Measurements from ENCODE around the gene MMP1. TPM values are rescaled to one million over a fixed set of nuclear protein-coding genes. Genes with fewer than 3 reads are reported as not detected.

Gene MMP1
- polyA plus RNA-seq, 1 donor (not counting 4 experiments of a cell fraction or from before 2014, with no cell fraction given): 81.5 TPM

DNA sequence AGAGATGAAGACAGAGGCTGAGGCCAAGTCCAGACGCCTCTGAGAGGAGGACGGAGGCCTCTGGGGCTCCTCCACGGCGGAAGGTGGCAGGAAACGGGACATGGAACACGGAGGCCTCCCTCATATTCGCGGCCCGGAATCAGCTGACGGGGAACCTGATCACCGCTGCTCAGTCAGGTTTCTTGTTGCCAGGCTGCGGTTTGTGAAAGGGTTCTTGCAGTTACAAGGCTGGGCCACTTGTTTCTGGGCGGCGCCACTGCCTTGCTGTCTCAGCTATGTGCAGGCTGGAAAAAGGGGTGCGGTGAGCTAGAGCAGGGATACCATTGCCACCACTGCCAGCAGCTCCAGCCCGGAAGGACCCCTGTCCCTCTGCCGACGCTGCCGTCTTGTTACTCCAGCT is 10.0 kb upstream of the MMP1 start:
- Histone ChIP-seq H3K9ac (ENCODE audit: control insufficient read depth, extremely low read depth, insufficient read depth, low read length) (no peak overlapping the region), H3K9me3 (ENCODE audit: control insufficient read depth, low read depth, low read length) (no peaks in the 10 kb centered on the region), H2AFZ (ENCODE audit: control insufficient read depth, low read length) (no peak overlapping the region), H3K9me1 (ENCODE audit: control insufficient read depth, extremely low read depth, insufficient read depth, low read length) (no peaks in the 10 kb centered on the region), H3K79me2 (ENCODE audit: control insufficient read depth, insufficient read depth, low read length) (no peaks in the 10 kb centered on the region), H3K4me3 (ENCODE audit: control insufficient read depth in 2 of 3, extremely low read depth in 1 of 3, insufficient read depth in 2 of 3, low read depth in 1 of 3, low read length in 3 of 3) (no peak overlapping the region), H3K27me3 (ENCODE audit: control insufficient read depth, extremely low read depth, insufficient read depth, low read length) (no peaks in the 10 kb centered on the region), H3K27ac (ENCODE audit: control insufficient read depth, insufficient read depth, low read length) (no peak overlapping the region), H4K20me1 (ENCODE audit: control insufficient read depth, extremely low read depth, insufficient read depth, low read length) (no peaks in the 10 kb centered on the region), H3K4me2 (ENCODE audit: control insufficient read depth, extremely low read depth, insufficient read depth, low read depth, low read length) (no peak overlapping the region), H3K4me1 (ENCODE audit: control insufficient read depth, extremely low read depth, insufficient read depth, low read length) (peaks cover 6% of the 10 kb centered on the region), H3K36me3 (ENCODE audit: control insufficient read depth in 2 of 2, extremely low read depth in 1 of 2, insufficient read depth in 2 of 2, low read length in 2 of 2) (no peaks in the 10 kb centered on the region)
- no peak for DNase-seq (ENCODE audit: low read depth, low spot score)
- no peak for FAIRE-seq
- TF ChIP-seq, protein P1, sequence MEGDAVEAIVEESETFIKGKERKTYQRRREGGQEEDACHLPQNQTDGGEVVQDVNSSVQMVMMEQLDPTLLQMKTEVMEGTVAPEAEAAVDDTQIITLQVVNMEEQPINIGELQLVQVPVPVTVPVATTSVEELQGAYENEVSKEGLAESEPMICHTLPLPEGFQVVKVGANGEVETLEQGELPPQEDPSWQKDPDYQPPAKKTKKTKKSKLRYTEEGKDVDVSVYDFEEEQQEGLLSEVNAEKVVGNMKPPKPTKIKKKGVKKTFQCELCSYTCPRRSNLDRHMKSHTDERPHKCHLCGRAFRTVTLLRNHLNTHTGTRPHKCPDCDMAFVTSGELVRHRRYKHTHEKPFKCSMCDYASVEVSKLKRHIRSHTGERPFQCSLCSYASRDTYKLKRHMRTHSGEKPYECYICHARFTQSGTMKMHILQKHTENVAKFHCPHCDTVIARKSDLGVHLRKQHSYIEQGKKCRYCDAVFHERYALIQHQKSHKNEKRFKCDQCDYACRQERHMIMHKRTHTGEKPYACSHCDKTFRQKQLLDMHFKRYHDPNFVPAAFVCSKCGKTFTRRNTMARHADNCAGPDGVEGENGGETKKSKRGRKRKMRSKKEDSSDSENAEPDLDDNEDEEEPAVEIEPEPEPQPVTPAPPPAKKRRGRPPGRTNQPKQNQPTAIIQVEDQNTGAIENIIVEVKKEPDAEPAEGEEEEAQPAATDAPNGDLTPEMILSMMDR (optimal IDR thresholded peaks at IDR 0.05 in 1 of 3, IDR thresholded peaks at IDR 0.05 in 1 of 3, conservative IDR thresholded peaks at IDR 0.05 in 1 of 3; ENCODE audit: extremely low read depth in 1 of 3, insufficient read depth in 2 of 3, low read length in 3 of 3): peak; percentile 20 to 48 (median 33)
- no peak for TF ChIP-seq EZH2 (IDR thresholded peaks at IDR 0.05; ENCODE audit: low read length)
- dilution Hi-C loops (cut with MboI; ENCODE audit: extremely low pct_ligation_motif_present, low sequenced_read_pairs): no loop called here

DNA sequence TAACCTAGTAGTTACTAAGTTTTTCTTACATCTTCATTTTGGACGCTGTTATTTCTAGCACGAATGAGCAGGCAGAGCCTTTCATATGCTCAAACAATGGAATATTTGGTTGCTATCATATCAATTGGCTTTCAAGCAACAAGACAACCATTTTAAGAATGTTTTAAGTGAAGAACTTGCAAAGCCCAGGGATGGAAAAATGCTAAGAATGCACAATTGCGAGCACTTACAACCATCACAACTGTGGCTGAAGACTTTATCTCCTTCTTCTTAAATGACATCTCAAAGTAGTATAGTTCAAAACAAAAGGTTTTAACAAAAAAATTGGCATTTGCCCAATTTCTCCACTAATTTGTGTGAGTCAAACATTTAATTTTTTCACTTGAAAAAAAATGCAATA is 8.3 kb upstream of the MMP1 start:
- H3K4me1 ChIP-seq (ENCODE audit: control insufficient read depth, extremely low read depth, insufficient read depth, low read length): peaks cover 9% of the 10 kb centered on the region
- no peaks in the 10 kb centered on the region for H3K27me3 ChIP-seq (ENCODE audit: control insufficient read depth, extremely low read depth, insufficient read depth, low read length)
- H3K4me3 ChIP-seq (ENCODE audit: control insufficient read depth in 2 of 3, extremely low read depth in 1 of 3, insufficient read depth in 2 of 3, low read depth in 1 of 3, low read length in 3 of 3): no peak overlapping the region
- no peak for DNase-seq (ENCODE audit: low read depth, low spot score)
- H3K36me3 ChIP-seq (ENCODE audit: control insufficient read depth in 2 of 2, extremely low read depth in 1 of 2, insufficient read depth in 2 of 2, low read length in 2 of 2): no peaks in the 10 kb centered on the region
- no peak overlapping the region for H3K9ac ChIP-seq (ENCODE audit: control insufficient read depth, extremely low read depth, insufficient read depth, low read length)
- H3K9me3 ChIP-seq (ENCODE audit: control insufficient read depth, low read depth, low read length): no peaks in the 10 kb centered on the region
- H3K27ac ChIP-seq (ENCODE audit: control insufficient read depth, insufficient read depth, low read length): no peak overlapping the region
- H3K79me2 ChIP-seq (ENCODE audit: control insufficient read depth, insufficient read depth, low read length): no peaks in the 10 kb centered on the region
- H3K4me2 ChIP-seq (ENCODE audit: control insufficient read depth, extremely low read depth, insufficient read depth, low read depth, low read length): no peak overlapping the region
- no peak overlapping the region for H2AFZ ChIP-seq (ENCODE audit: control insufficient read depth, low read length)
- TF ChIP-seq EZH2 (IDR thresholded peaks at IDR 0.05; ENCODE audit: low read length): no peak
- TF ChIP-seq, protein P1 (optimal IDR thresholded peaks at IDR 0.05 in 1 of 3, IDR thresholded peaks at IDR 0.05 in 1 of 3, conservative IDR thresholded peaks at IDR 0.05 in 1 of 3; ENCODE audit: extremely low read depth in 1 of 3, insufficient read depth in 2 of 3, low read length in 3 of 3): no peak
- no peaks in the 10 kb centered on the region for H4K20me1 ChIP-seq (ENCODE audit: control insufficient read depth, extremely low read depth, insufficient read depth, low read length)
- no peaks in the 10 kb centered on the region for H3K9me1 ChIP-seq (ENCODE audit: control insufficient read depth, extremely low read depth, insufficient read depth, low read length)
- FAIRE-seq: no peak
- dilution Hi-C loops (cut with MboI; ENCODE audit: extremely low pct_ligation_motif_present, low sequenced_read_pairs): no loop called here

Data from keratinocyte (primary cell).